H1 (cell line): Measurements from ENCODE around the gene BAZ2A. TPM values are rescaled to one million over a fixed set of nuclear protein-coding genes. Genes with fewer than 3 reads are reported as not detected.

Source experiments
- CHD7 ChIP-seq: fragments of 300-600 bp; sonication (generic); IDR thresholded peaks from 2 replicates; pipeline ENCODE4 v1.7.1; 2012; ENCODE audit warnings: low read length, moderate library complexity, mild to moderate bottlenecking, inconsistent platforms; ENCODE audit not compliant: insufficient replicate concordance
- CTBP2 ChIP-seq: IDR thresholded peaks from 2 replicates; pipeline ENCODE4 v1.7.0; 2011; ENCODE audit warnings: borderline replicate concordance, mild to moderate bottlenecking, moderate library complexity, mixed read lengths, low read length; ENCODE audit not compliant: insufficient read depth, insufficient read length
- JUND ChIP-seq: IDR thresholded peaks from 2 replicates; pipeline ENCODE4 v1.6.1; 2011; ENCODE audit warnings: mild to moderate bottlenecking, improper control_type of control experiment, low read length
- POLR2AphosphoS5 ChIP-seq: IDR thresholded peaks from 2 replicates; pipeline ENCODE4 v1.6.1; 2011; ENCODE audit warnings: low read depth, low read length
- RFX5 ChIP-seq: IDR thresholded peaks from 2 replicates; pipeline ENCODE4 v1.6.1; 2011; ENCODE audit warnings: low read depth, low read length, improper control_type of control experiment, borderline replicate concordance
- RNF2 ChIP-seq: fragments of 200-900, 300-1000 bp; sonication (generic); IDR thresholded peaks from 2 replicates; pipeline ENCODE4 v1.7.1; 2016; ENCODE audit warnings: borderline replicate concordance, low read depth, mild to moderate bottlenecking, antibody characterized with exemption, low read length; ENCODE audit not compliant: poor library complexity, severe bottlenecking; ENCODE audit errors: missing control alignments
- SAP30 ChIP-seq: fragments of 300-600 bp; sonication (generic); IDR thresholded peaks from 2 replicates; pipeline ENCODE4 v1.7.1; 2012; ENCODE audit warnings: low read length, moderate library complexity, mild to moderate bottlenecking, inconsistent platforms; ENCODE audit not compliant: insufficient read depth, insufficient replicate concordance
- SP4 ChIP-seq: IDR thresholded peaks from 2 replicates; pipeline ENCODE4 v1.6.1; 2012; ENCODE audit warnings: low read length, inconsistent platforms
- SRF ChIP-seq: IDR thresholded peaks from 2 replicates; pipeline ENCODE4 v1.6.1; 2011; ENCODE audit warnings: mild to moderate bottlenecking, low read depth, low read length, moderate library complexity
- TAF7 ChIP-seq: optimal IDR thresholded peaks from 2 replicates; pipeline ENCODE3; 2011; ENCODE audit warnings: low read depth, mild to moderate bottlenecking, inconsistent platforms, low read length, moderate library complexity, borderline replicate concordance
- TCF12 ChIP-seq: IDR thresholded peaks from 2 replicates; pipeline ENCODE4 v1.6.1; 2011; ENCODE audit warnings: low read depth, mild to moderate bottlenecking, low read length
- YY1 ChIP-seq: IDR thresholded peaks from 2 replicates; pipeline ENCODE4 v1.6.1; 2011; ENCODE audit warnings: low read depth, mild to moderate bottlenecking, low read length
- polyA plus RNA-seq, 7 experiments: library from polyadenylated mRNA; depleted of rRNA in 3 of 7; stranded (reverse) in 5 of 7; unstranded in 2 of 7; fragments of >200 nt in 5 of 7; fragments of 200-250 nt in 2 of 7; gene quantifications; 1 replicate in 5 of 7; 2 replicates in 1 of 7; 4 replicates in 1 of 7; pipeline versions ENCODE4 v1.2.1 to v1.2.3, GENCODE V29; 2011 to 2013; ENCODE audit warnings: missing spikeins in 2 of 7, mixed read lengths in 2 of 7
- total RNA-seq: library from RNA; stranded (reverse); fragmentation: NEBNext Ultra II Directional; extraction: Animal tissue kit (Norgen Biotek cat#: 25700); gene quantifications from 2 replicates; pipeline ENCODE4 v1.2.1, GENCODE V29; 2021

Gene BAZ2A
- total and polyA plus RNA-seq, 2 of the 8 experiments (the other 6 are each of a cell fraction or from before 2014, with no cell fraction given): 52.0 to 110 TPM

- TF ChIP-seq CHD7 (no peak), SRF (no peak), JUND (no peak), CTBP2 (no peak), TAF7 (no peak), SAP30 (no peak), SP4 (no peak), RFX5 (no peak), RNF2 (no peak), TCF12 (no peak), POLR2AphosphoS5 (no peak), YY1 (no peak)
These were observed 40.3 kb downstream of the BAZ2A start (continued) for GRCh38 chr12:56589783-56590182.
